Esophagus squamous epithelium (tissue), 4 donors: ENCODE data around the gene NOTCH4.

Experiments used
- POLR2A ChIP-seq, 4 donors: fragments of 450-650 bp; IDR thresholded peaks; one replicate each; pipeline ENCODE4 v1.6.1; 2017; ENCODE audit warnings: antibody characterized with exemption in 4 of 4, mild to moderate bottlenecking in 4 of 4, moderate library complexity in 3 of 4
- TF ChIP-seq, protein P1 (sequence below), 6 experiments: fragments of 450-650 bp in 4 of 6; fragments of 200-600 bp in 2 of 6; sonication (generic) in 2 of 6; IDR thresholded peaks; one replicate each; pipeline ENCODE4 v1.5.1; 2016 to 2019; ENCODE audit warnings: antibody characterized with exemption in 6 of 6, mild to moderate bottlenecking in 4 of 6, moderate library complexity in 4 of 6

GRCh38 chr6:32200711-32201475 lies 23.0 kb downstream of the NOTCH4 start:
- TF ChIP-seq, protein P1, sequence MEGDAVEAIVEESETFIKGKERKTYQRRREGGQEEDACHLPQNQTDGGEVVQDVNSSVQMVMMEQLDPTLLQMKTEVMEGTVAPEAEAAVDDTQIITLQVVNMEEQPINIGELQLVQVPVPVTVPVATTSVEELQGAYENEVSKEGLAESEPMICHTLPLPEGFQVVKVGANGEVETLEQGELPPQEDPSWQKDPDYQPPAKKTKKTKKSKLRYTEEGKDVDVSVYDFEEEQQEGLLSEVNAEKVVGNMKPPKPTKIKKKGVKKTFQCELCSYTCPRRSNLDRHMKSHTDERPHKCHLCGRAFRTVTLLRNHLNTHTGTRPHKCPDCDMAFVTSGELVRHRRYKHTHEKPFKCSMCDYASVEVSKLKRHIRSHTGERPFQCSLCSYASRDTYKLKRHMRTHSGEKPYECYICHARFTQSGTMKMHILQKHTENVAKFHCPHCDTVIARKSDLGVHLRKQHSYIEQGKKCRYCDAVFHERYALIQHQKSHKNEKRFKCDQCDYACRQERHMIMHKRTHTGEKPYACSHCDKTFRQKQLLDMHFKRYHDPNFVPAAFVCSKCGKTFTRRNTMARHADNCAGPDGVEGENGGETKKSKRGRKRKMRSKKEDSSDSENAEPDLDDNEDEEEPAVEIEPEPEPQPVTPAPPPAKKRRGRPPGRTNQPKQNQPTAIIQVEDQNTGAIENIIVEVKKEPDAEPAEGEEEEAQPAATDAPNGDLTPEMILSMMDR (IDR thresholded peaks at IDR 0.05): no peak
- no peak for TF ChIP-seq POLR2A (IDR thresholded peaks at IDR 0.05)
